Measurements from ENCODE around the gene CMTM4.
"Not testable (repeated sequence)": the region's sequence is repeated elsewhere in the genome, so short reads cannot be mapped to it uniquely, and the experiment has no call there.

CMTM4 gene

GRCh38 chr16:66641387-66641786 is 55.2 kb downstream of the CMTM4 start:
- no peak for DNase-seq (ENCODE audit: low read depth in 2 of 2)

GRCh38 chr16:66640724-66641314 is 55.7 kb downstream of the CMTM4 start:
- no peak for DNase-seq (ENCODE audit: low read depth in 2 of 2)

DNA sequence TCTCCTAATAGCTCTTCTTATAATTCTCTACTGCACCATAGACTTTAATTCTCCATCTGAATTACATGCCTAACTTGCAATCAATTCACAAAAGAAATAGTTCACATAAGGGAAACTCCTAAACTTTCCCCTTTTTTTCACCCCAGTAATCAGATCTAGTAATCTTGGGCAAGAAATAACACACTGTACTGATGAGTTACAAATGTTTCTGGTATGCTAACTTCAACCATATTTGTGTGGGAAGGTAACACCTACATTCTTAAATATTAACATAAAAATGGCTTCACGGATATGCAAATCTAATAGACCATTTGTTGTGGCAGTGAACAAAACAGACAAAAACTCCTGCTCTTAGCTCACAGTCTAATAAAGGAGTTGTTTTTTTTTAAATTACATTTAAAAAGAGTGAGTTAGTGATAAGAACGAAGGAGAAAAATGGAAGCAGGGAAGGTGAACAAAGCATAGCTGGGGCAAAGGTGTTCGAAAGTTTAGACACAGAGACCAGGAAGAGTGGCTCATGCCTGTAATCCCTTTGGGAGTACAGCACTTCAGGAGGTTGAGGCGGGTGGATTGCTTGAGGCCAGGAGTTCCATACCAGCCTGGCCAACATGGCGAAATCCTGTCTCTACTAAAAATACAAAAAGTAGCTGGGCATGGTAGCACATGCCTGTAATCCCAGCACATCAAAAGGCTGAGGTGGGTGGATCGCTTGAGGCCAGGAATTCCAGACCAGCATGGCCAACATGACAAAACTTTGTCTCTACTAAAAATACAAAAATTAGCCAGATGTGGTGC is 57.3 kb downstream of the CMTM4 start:
- no peak for DNase-seq (ENCODE audit: low read depth in 2 of 2)

- no peak for DNase-seq (ENCODE audit: low read depth in 2 of 2)
Observed at GRCh38 chr16:66637806-66638205, 58.7 kb downstream of the CMTM4 start.

DNA sequence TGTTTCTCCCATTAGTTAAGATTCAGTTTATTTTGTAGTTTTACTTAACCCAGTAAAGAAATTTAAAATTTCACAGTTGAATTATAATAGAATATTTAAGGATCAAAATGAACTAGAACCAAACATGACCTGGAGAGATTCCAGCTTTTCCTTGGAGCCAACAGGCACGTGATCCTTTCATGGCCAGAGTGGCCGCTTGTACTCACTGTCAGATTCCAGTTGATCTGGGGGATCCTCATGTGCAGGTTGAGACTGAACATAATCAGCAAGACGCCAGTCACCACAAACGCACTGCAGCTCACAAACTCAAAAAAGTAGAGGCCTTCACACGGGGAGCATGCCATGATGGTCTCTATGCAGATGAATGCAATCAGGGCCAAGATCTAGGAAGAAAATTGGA is 60.3 kb downstream of the CMTM4 start:
- DNase-seq (ENCODE audit: low read depth in 2 of 2), result no peak

DNA sequence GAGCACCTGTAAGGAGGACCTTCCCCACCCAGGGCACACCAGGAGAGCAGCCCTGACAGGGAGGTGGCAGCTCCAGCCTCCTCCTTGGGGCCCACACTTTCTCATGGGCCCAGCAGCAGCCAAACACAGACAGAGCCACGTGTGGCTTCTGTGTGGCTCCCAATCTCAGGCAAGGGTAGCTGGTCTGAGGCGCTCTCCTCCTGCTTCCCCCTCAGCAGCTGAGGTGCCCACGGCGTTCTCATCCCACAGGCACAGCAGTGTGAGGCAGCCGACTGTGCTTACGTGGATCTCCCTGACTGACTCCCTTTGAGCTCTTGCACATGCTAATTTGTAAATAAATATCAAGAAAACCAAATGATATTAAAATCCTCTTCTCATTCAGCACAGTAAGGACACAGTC is 61.1 kb downstream of the CMTM4 start:
- DNase-seq (ENCODE audit: low read depth in 2 of 2), result no peak

- no peak for DNase-seq (ENCODE audit: low read depth in 2 of 2)
Observed at GRCh38 chr16:66634527-66635196, 61.9 kb downstream of the CMTM4 start.

GRCh38 chr16:66631558-66631957 is 65.0 kb downstream of the CMTM4 start:
- not testable (repeated sequence) for DNase-seq (ENCODE audit: low read depth in 2 of 2)

GRCh38 chr16:66630561-66631260 is 65.8 kb downstream of the CMTM4 start:
- not testable (repeated sequence) for DNase-seq (ENCODE audit: low read depth in 2 of 2)

DNA sequence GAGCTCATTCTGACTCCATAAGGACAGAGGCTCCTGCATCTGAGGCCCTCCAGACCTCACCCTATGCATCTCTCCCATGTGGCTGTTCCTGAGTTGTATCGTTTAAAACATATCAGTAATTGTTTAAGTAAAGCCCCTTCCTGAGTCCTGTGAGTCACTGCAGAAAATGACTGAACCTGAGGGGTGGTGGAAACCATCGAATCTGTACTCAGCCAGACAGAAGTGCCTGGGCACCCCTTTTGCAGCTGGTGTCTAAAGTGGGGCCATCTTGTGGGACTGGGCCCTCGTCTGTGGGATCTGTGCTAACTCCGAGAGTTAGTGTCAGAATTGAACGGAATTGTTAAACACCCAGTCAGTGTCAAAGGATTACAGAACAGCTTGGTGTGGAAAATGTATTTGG is 66.7 kb downstream of the CMTM4 start:
- DNase-seq (ENCODE audit: low read depth in 2 of 2), result no peak

- not testable (repeated sequence) for DNase-seq (ENCODE audit: low read depth in 2 of 2)
Observed at GRCh38 chr16:66627611-66628378, 68.7 kb downstream of the CMTM4 start.

DNA sequence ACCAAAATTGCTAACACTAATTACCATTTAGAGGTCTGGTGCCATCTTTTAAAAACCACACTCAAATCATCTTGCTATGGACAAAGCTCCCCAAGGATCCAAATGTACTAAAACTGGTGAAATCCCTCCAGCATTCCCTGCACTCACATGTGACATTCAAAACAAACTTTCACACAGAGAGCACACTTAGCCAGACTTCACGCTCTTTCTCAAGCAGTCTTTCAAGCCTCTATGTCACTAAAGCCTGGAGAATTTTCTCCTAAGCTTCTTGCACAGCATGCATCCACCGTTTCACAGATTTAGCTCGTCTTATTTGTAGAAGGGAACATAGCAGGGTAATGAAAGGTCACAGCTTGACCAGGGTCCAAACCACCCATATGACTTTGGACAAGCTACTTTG is 72.8 kb downstream of the CMTM4 start:
- DNase-seq (ENCODE audit: low read depth in 2 of 2), result no peak

DNA sequence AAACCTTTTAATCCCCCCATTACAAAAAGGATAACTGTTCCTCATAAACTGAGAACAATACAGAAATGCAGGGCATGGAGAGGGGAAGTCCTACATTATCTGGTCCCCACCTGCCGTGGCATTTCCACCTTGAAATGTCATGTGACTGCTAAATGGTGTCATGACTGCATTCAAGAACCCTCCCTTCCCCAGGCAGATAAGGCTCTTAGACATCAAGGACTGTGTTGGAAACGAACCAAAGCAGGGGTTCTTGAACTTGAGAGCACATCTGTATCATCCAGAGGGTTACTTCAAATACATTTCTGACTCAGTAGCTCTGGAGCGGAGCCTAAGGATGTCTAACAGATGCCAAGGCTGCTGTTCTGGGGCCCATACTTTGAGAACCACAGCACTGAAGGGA is 73.7 kb downstream of the CMTM4 start:
- DNase-seq (ENCODE audit: low read depth in 2 of 2), result no peak

- DNase-seq (ENCODE audit: low read depth in 2 of 2), result no peak
Observed at GRCh38 chr16:66621973-66622372, 74.6 kb downstream of the CMTM4 start.

DNA sequence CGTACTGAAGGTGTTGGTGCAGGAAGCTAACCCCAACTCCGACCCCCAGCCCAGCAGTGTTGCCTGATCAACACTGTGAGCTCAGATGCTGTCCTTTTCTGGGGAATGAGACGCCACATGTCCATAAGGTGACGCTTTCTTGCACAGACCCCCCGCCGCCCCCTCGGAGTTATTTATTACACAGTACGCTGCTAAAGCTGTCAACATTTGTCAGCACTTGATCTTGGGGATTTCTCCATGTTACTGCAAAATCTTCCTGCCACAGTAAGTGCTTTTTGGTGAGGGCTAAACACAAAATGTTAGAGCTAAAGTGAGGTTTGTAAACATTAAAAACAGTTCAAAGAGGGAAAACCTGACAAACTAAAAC is 76.1 kb downstream of the CMTM4 start:
- DNase-seq (ENCODE audit: low read depth in 2 of 2), result no peak

DNA sequence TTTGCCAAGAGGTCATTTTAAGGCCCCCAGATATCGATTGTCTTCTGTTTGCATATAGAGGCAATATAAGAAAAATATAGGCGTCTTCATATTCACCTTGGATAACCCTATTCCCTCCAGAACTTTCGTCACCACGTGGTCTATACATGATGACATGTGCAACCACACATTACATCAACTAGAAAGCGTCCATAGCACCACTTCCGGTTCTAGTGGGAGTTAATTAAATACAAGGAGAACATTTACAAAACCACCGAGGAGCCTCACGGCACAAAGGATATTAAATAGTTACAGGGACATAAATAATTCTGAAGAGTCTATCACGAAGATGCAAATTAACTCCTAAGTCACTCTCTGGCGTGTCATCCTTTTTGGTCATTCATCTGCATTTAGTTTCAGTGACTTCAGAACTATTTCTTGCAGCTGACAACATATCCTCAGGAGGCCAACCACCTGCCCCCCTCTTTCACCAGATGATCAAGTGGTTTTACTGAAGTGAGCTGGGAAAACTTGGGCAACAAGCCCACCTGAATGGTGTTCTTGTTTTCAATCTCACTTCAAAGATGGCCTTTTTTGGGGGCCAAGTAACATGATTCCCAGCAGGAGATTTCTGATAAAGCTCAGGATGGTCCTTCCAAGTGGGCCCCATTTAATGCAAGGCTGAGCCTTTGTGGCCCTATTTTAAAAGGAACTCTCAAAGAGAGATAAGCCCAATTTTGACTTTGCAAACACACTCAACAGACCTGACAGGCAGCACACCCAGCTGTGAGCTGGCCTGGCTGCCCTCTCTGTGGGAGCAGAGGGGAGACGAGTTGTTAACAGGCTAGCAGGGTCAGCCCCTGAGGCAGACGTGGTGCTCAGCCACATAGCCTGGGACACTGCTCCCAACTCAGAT is 76.8 kb downstream of the CMTM4 start:
- DNase-seq (ENCODE audit: low read depth in 2 of 2), result no peak

GRCh38 chr16:66618588-66619375 is 77.8 kb downstream of the CMTM4 start:
- no peak for DNase-seq (ENCODE audit: low read depth in 2 of 2)

GRCh38 chr16:66617728-66618127 is 78.8 kb downstream of the CMTM4 start:
- DNase-seq (ENCODE audit: low read depth in 2 of 2), result no peak

- no peak for DNase-seq (ENCODE audit: low read depth in 2 of 2)
Observed at GRCh38 chr16:66617010-66617434, 79.5 kb downstream of the CMTM4 start.

- no peak for DNase-seq (ENCODE audit: low read depth in 2 of 2)
Observed at GRCh38 chr16:66616592-66616991, 80.0 kb downstream of the CMTM4 start.

Data from stimulated activated CD4-positive, alpha-beta T cell treated with anti-CD3 and anti-CD28 coated beads, Interleukin-12 subunit alpha, Interleukin-12 subunit beta, amount 100 ng/mL, for 24 hours (primary cell).